OCI-LY7 (cell line): ENCODE measurements around the gene XPNPEP2. TPM values are rescaled to one million over a fixed set of nuclear protein-coding genes. Genes with fewer than 3 reads are reported as not detected.

Experiments
- BruUV-seq: library from RNA; stranded (reverse); fragments of 400-500 nt; replicated peaks from 2 replicates; lab custom pipeline; 2021; lab: Mats Ljungman, UMichigan
- CTCF ChIA-PET: fragments of 300-600 bp; sonication (Branson Sonifier 250); formaldehyde crosslinking; loops from one replicate; lab custom pipeline; 2022; ENCODE audit warnings: antibody characterized with exemption; ENCODE audit not compliant: unreplicated experiment; lab: Charles Lee
- POLR2A ChIA-PET: fragments of 300-600 bp; sonication (Branson Sonifier 250); formaldehyde crosslinking; loops from one replicate; lab custom pipeline; 2022; ENCODE audit warnings: antibody characterized with exemption; lab: Charles Lee
- DNase-seq: peaks from one replicate; pipeline ENCODE4 v3.0.0-alpha.2; 2015; ENCODE audit warnings: low spot score
- H2AFZ ChIP-seq: fragments of 200-600 bp; sonication (generic), shearing (Covaris generic); 2 replicates; pipeline ENCODE4 v1.6.1; 2014; ENCODE audit warnings: mild to moderate bottlenecking, antibody characterized with exemption, low read length, moderate library complexity
- H3K27ac ChIP-seq: fragments of 200-600 bp; sonication (generic); 2 replicates; pipeline ENCODE4 v1.5.1; 2014; ENCODE audit warnings: mixed run types, low read depth, mild to moderate bottlenecking, moderate library complexity, low read length, inconsistent platforms; ENCODE audit not compliant: poor library complexity, severe bottlenecking
- H3K36me3 ChIP-seq: fragments of 200-600 bp; sonication (generic); 2 replicates; pipeline ENCODE4 v1.6.1; 2014; ENCODE audit warnings: mild to moderate bottlenecking, antibody characterized with exemption, low read length, moderate library complexity, mixed read lengths; ENCODE audit not compliant: insufficient read depth
- H3K4me1 ChIP-seq: fragments of 200-600 bp; sonication (generic); 2 replicates; pipeline ENCODE4 v1.5.1; 2014; ENCODE audit warnings: mild to moderate bottlenecking, low read length; ENCODE audit not compliant: insufficient read depth, poor library complexity, severe bottlenecking
- H3K4me2 ChIP-seq: fragments of 200-600 bp; sonication (generic); 2 replicates; pipeline ENCODE4 v1.6.1; 2014; ENCODE audit warnings: mild to moderate bottlenecking, low read length
- H3K4me3 ChIP-seq: fragments of 200-600 bp; sonication (generic); 2 replicates; pipeline ENCODE4 v1.5.1; 2014; ENCODE audit warnings: mild to moderate bottlenecking, low read depth, low read length; ENCODE audit not compliant: poor library complexity, severe bottlenecking
- H3K79me2 ChIP-seq: fragments of 200-600 bp; sonication (generic); 2 replicates; pipeline ENCODE4 v1.6.1; 2016; ENCODE audit warnings: low read depth, mild to moderate bottlenecking, low read length, moderate library complexity, mixed read lengths; ENCODE audit not compliant: insufficient read depth
- H3K9me2 ChIP-seq: fragments of 200-600 bp; sonication (generic); 2 replicates; pipeline ENCODE4 v1.6.1; 2016; ENCODE audit warnings: mild to moderate bottlenecking, low read length, mixed read lengths; ENCODE audit not compliant: insufficient read depth
- H3K9me3 ChIP-seq: fragments of 200-600 bp; sonication (generic); 2 replicates; pipeline ENCODE4 v1.6.1; 2014; ENCODE audit warnings: mild to moderate bottlenecking, mixed run types, low read length, mixed read lengths
- H4K20me1 ChIP-seq: fragments of 200-600 bp; sonication (generic); 2 replicates; pipeline ENCODE4 v1.6.1; 2014; ENCODE audit warnings: mild to moderate bottlenecking, antibody characterized with exemption, low read length, moderate library complexity, mixed read lengths; ENCODE audit not compliant: insufficient read depth
- CTCF ChIP-seq: fragments of 200-600 bp; sonication (generic); conservative IDR thresholded peaks from 2 replicates; pipeline ENCODE4 v1.5.1; 2014; ENCODE audit warnings: mild to moderate bottlenecking, antibody characterized with exemption, low read length, moderate library complexity, mixed read lengths
- EZH2phosphoT487 ChIP-seq: fragments of 200-600 bp; sonication (generic); IDR thresholded peaks from 2 replicates; pipeline ENCODE4 v1.6.1; 2018; ENCODE audit warnings: low read depth, borderline replicate concordance, mild to moderate bottlenecking, mixed run types, antibody characterized with exemption, low read length, moderate library complexity, mixed read lengths
- intact Hi-C: fragments of 100-400 bp; cut with micrococcal nuclease; formaldehyde crosslinking; loops from one replicate; pipeline ENCODE4 v1.10.0; 2022; ENCODE audit not compliant: unreplicated experiment
- total RNA-seq, 2 experiments: library from RNA; depleted of rRNA in 1 of 2; stranded (reverse); fragments of >200 nt in 1 of 2; shearing (Covaris generic) in 1 of 2; gene quantifications; 2 replicates each; pipeline ENCODE4 v1.2.3, GENCODE V29; 2014 to 2022

The XPNPEP2 gene
- total RNA-seq, 2 experiments from 2014 or later: not detected

GRCh38 chrX:129759576-129760061 lies 20.8 kb downstream of the XPNPEP2 start:
- TF ChIP-seq CTCF (no peak), EZH2phosphoT487 (no peak)
- no peak for DNase-seq
- H3K4me3 ChIP-seq: no peak overlapping the region
- peak overlapping the region; percentile 41 for H3K27ac ChIP-seq
- H3K9me3 ChIP-seq: no peaks in the 10 kb centered on the region
- H3K4me2 ChIP-seq: peak overlapping the region; percentile 30
- POLR2A ChIA-PET: interaction anchor here (0.6 to 3.6 kb wide), 8 partner anchors 11 to 132 kb away, joined by 3 to 31 read pairs (median 4); no protein-coding TSS in a partner anchor
- no peaks in the 10 kb centered on the region for H4K20me1 ChIP-seq
- intact Hi-C loops: loop anchor here (2.0 kb wide), 1 partner anchor 23 kb away; no protein-coding TSS in a partner anchor
- peaks cover 65% of the 10 kb centered on the region for H3K4me1 ChIP-seq
- peak overlapping the region; percentile 65 for H2AFZ ChIP-seq
- H3K36me3 ChIP-seq: no peaks in the 10 kb centered on the region
- CTCF ChIA-PET: interaction anchor here (0.8 kb wide), 1 partner anchor 10 kb away, joined by 3 read pairs; no protein-coding TSS in a partner anchor
- H3K79me2 ChIP-seq: no peaks in the 10 kb centered on the region
- no TSS peak for BruUV-seq
- H3K9me2 ChIP-seq: no peaks in the 10 kb centered on the region

GRCh38 chrX:129760155-129760554 lies 21.4 kb downstream of the XPNPEP2 start:
- ChIA-PET CTCF (interaction anchor here (0.8 kb wide), 1 partner anchor 9 kb away, joined by 3 read pairs; no protein-coding TSS in a partner anchor), POLR2A (interaction anchor here (0.6 to 3.6 kb wide), 6 partner anchors 10 to 133 kb away, joined by 3 to 31 read pairs (median 5); no protein-coding TSS in a partner anchor)
- H3K4me2 ChIP-seq: no peak overlapping the region; the same call in 1 of the 2 replicates
- no peak for TF ChIP-seq CTCF
- TF ChIP-seq EZH2phosphoT487: no peak
- no TSS peak for BruUV-seq
- no peaks in the 10 kb centered on the region for H3K36me3 ChIP-seq
- H3K4me1 ChIP-seq: peaks cover 66% of the 10 kb centered on the region
- H3K4me3 ChIP-seq: no peak overlapping the region
- no peak for DNase-seq
- peak overlapping the region; percentile 65; the same call in 1 of the 2 replicates for H2AFZ ChIP-seq
- no peaks in the 10 kb centered on the region for H3K9me2 ChIP-seq
- no peaks in the 10 kb centered on the region for H3K79me2 ChIP-seq
- no peaks in the 10 kb centered on the region for H4K20me1 ChIP-seq
- H3K9me3 ChIP-seq: no peaks in the 10 kb centered on the region
- intact Hi-C loops: no loop called here
- peak overlapping the region; percentile 41 for H3K27ac ChIP-seq

- ChIA-PET POLR2A (interaction anchor here (3.3 to 3.6 kb wide), 2 partner anchors 9 to 21 kb away, joined by 17 to 31 read pairs; no protein-coding TSS in a partner anchor), CTCF (no interaction called here)
- Histone ChIP-seq H3K36me3 (no peaks in the 10 kb centered on the region), H3K4me2 (no peak overlapping the region), H3K9me3 (no peaks in the 10 kb centered on the region), H3K4me1 (peaks cover 61% of the 10 kb centered on the region), H3K9me2 (no peaks in the 10 kb centered on the region), H3K27ac (peak overlapping the region; percentile 41), H3K4me3 (no peak overlapping the region), H3K79me2 (no peaks in the 10 kb centered on the region), H4K20me1 (no peaks in the 10 kb centered on the region), H2AFZ (no peak overlapping the region)
- TF ChIP-seq CTCF (no peak), EZH2phosphoT487 (no peak)
- intact Hi-C loops: no loop called here
- BruUV-seq: no TSS peak
- no peak for DNase-seq
These were observed 22.2 kb downstream of the XPNPEP2 start for GRCh38 chrX:129760981-129761380.
